Kidney tubule cell (primary cell): Measurements from ENCODE around the gene ITPKA.

Experiments used
- DNase-seq: peaks from one replicate; pipeline ENCODE4 v3.0.0-alpha.2; 2018; ENCODE audit warnings: low spot score

The ITPKA gene

GRCh38 chr15:41511331-41511898, 17.7 kb downstream of the ITPKA start:
- no peak for DNase-seq

DNA sequence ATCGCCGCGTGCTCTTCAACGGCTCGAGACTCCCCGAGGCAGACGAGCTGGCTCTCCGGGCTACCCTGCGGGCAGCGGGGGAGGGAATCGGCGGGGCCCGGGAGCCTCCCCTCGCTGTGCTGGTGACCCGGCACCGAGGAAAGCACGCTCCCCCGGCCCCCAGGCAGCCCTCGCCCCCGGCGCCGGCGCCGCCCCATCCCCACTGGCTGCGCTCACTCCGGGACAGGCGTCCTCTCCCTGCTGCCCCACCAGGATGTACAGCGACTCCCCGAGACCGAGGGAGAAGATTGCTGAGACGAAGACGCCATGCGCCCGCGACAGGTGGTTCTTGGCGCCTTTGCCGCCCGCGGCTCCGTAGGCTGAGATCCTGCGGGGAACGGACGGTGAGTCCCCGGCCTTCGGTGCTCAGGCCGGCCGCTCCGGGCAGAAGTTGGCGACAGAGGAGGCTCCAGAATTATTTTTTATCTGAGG, 18.3 kb downstream of the ITPKA start:
- DNase-seq, result no peak

DNA sequence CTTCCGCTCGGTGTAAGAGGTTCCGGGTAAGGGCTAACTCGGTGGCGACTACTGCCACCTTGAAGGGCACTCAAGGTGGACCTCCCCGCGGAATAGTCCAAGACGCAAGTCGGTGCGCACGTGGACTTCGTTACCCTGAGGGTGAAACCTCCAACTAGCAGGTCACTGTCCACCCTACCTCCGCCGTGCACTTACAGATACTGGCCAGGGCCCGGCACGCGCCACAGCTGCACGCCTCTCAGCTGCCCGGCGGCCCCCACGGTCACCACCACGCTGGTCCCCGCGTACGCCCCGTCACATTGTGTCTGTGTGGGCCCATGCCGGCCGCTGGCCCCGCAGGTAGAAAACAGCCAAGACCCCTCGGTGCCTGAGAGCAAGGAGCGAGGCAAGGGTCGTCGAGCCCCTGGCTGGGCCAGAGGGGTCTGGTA, 18.9 kb downstream of the ITPKA start:
- no peak for DNase-seq

- DNase-seq, result no peak
These were observed 19.3 kb downstream of the ITPKA start for GRCh38 chr15:41512940-41513505.

- no peak for DNase-seq
These were observed 20.0 kb downstream of the ITPKA start, which contains the start of gene LTK for GRCh38 chr15:41513506-41514227. LTK (minus strand) TSS chr15:41513827; CDS start chr15:41513709, 118 bp downstream.

DNA sequence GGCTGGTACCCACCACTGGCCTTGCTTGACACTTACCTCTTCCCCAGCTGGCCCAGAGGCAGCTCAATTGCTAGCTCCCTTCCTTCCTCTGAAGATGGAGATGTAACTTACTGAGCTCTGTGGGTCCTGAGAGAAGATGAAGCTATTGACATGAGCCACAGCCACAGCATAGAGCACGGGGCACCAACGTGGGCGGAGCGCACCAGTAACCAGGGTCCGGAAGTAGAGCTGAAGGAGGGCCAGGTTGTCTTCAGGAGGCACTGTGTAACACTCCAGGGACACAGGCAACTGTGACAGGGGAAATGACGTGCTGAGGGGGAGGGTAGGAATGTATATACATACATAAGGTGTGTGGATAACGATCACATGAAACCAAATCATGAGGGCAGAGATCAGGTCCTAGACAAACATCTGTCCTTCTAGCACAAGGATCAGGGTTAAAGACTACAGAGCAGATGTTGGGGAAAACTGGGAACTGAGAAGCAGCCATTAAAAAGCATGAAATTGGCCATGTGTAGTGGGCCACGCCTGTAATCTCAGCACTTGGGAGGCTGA, 24.3 kb downstream of the ITPKA start:
- no peak for DNase-seq

DNA sequence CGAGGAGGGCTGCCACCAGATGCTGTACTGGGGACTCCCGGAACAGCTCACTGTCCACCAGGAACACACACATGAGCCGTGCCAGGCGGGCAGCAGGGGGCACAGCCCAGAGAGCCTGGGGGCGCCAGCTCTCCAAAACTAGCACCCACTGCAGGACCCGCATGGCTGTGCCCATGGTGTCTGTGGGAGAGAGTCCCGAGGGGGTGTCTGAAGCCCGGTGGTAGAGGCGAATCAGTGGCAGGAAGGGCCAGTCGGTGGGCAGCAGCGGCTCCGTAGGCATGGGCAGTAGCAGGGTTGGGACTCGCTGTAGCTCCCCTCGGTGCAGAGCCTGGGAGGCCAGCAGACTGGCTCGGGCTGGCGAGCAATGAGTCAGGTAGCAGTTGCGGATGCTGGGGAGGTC, 27.0 kb downstream of the ITPKA start:
- DNase-seq, result no peak

DNA sequence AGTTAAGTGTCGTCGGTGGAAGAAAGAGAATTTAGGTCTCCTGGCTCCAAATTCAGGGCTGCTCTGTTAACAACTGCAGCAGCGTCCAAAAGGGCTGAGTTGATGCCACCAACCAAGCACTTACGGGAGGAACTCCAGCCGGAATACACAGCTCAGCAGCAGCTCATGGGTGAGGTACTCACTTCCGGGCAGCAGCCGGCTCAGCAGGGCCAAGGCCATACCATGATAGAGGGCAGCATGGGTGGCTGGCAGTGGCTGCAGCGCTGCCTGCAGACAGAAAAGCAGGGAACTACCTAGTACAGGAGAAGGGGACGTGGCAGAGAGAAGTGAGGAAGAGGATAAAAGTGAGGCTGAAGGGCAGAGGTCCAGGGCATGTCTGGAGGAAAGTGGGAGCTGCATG, 27.9 kb downstream of the ITPKA start:
- no peak for DNase-seq

DNA sequence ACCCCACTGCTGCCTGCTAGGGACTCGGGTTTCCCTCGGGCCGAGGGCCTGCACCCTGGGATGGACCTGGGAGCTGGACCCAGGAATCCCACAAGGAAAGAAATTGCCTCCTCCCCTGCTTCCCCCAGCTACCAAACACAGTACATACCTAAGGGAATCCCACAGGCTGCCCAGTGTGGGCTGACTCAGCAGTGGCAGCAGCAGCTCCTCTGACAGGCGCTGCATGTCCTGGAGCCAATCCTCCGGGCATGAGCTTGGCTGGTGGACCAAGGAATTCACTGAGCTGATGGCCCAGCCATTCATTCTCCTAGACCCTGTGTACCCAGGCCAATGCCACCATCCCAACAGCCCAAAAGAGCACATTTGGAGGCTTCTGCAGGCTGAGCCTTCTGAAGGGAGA, 29.4 kb downstream of the ITPKA start:
- DNase-seq, result peak; percentile 30

GRCh38 chr15:41530363-41530956, 36.8 kb downstream of the ITPKA start:
- no peak for DNase-seq

DNA sequence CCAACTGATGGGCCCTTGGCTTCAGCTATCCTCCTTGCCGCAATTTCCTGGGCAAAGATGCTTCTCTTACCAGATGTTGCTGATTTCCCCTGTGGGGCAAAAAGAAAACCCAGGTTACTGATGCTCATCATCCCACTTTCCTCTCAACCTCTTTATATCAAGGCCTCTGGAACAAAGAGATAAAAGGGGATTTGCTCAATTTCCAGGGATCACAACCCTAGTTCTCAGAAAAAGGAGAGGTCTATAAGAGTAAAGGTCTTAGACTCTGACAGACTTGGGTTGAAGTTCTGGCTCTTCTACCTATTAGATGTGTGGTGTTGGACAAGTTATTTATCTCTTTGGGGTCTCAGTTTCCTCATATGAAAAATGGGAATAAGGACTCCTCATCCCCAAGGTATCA, 41.9 kb downstream of the ITPKA start:
- DNase-seq, result no peak

DNA sequence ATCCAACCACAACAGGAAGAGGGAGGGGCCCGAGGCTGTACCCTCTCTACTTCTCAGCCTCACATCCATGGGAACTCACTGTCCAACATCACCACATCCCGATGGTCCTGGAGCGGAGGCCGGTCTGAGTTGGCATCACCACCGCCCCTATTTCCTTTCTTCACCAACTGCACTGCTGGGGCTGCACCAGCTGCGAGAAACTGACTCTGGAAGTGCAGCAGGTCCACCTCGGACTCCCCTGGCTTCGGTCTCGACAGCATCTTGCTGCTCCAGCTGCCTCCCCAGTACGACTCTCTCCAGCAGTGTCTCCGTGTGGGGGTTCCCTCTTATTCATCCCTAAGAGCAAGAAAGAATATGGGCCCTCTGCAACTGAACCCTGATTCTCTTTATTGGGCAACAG, 43.2 kb downstream of the ITPKA start:
- DNase-seq, result no peak

GRCh38 chr15:41543521-41543870, 49.8 kb downstream of the ITPKA start:
- DNase-seq, result no peak

DNA sequence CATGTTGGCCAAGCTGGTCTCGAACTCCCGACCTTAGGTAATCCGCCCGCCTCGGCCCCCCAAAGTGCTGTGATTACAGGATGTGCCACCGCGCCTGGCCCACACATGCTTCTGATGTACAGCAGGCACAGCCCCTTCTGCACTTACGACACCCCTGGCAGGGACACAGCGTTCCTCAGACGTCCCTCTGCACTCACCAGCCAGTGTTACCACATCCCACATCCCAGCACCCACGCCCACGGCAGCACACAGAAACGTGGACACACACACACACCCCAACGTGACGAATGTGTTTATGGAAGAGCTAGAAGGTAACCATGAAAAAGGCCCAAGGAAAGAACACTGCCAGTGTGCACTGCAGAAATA, 51.0 kb downstream of the ITPKA start:
- no peak for DNase-seq

- DNase-seq, result no peak
These were observed 51.5 kb downstream of the ITPKA start for GRCh38 chr15:41545218-41545617.

- DNase-seq, result peak; percentile 74
These were observed 53.4 kb downstream of the ITPKA start for GRCh38 chr15:41546851-41547786.

DNA sequence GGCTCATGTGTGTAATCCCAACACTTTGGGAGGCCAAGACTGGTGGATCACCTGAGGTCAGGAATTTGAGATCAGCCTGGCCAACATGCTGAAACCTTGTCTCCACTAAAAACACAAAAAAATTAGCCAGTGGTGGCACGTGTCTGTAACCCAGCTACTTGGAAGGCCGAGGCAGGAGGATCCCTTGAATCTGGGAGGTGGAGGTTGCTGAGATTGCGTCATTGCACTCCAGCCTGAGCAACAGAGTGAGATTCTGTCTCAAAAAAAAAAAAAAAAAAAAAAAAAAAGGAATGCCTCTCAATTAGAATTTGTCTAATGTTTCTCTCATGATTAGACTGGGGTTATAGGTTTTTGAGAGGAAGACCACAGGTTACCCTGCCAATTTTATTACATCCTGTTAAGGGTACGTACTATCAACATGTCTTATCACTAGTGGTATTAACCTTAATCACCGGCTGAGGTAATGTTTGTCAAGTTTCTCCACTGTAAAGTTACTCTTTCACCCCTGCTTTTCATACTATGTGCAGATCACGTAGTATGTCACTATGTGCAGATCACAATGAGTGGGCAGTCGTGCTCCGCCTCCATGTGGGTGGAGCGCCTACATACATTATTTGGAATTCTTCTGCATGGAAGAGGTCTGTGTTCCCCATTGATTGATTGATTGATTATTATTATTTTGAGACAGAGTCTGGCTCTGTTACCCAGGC, 56.5 kb downstream of the ITPKA start:
- no peak for DNase-seq
